Fibroblast of skin of right quadriceps (primary cell): ENCODE data around the gene METAP1.
"Not testable (repeated sequence)": the region's sequence is repeated elsewhere in the genome, so short reads cannot be mapped to it uniquely, and the experiment has no call there.

Experiments
- DNase-seq: peaks from one replicate; pipeline ENCODE4 v3.0.0-alpha.2; 2013

The METAP1 gene

GRCh38 chr4:98995183-98996055 lies at the start of gene METAP1:
METAP1 (plus strand) TSS chr4:98995721; CDS start chr4:98995754, 33 bp downstream.
- DNase-seq: peak; percentile 96

GRCh38 chr4:98946359-98946758 lies 49.2 kb upstream of the METAP1 start:
- no peak for DNase-seq

- DNase-seq: no peak
These were observed 44.6 kb upstream of the METAP1 start for GRCh38 chr4:98950925-98951324.

GRCh38 chr4:98951710-98952109 lies 43.8 kb upstream of the METAP1 start:
- DNase-seq: no peak

- DNase-seq: no peak
These were observed 40.3 kb upstream of the METAP1 start for GRCh38 chr4:98955229-98955628.

GRCh38 chr4:98958065-98958464 lies 37.5 kb upstream of the METAP1 start:
- DNase-seq: no peak

GRCh38 chr4:98959411-98959810 lies 36.1 kb upstream of the METAP1 start:
- DNase-seq: no peak

GRCh38 chr4:98961770-98962169 lies 33.8 kb upstream of the METAP1 start:
- no peak for DNase-seq

GRCh38 chr4:98963538-98964433 lies 31.7 kb upstream of the METAP1 start:
- DNase-seq: no peak

- no peak for DNase-seq
These were observed 28.6 kb upstream of the METAP1 start for GRCh38 chr4:98966926-98967325.

GRCh38 chr4:98967786-98968329 lies 27.7 kb upstream of the METAP1 start:
- no peak for DNase-seq

GRCh38 chr4:98969878-98970785 lies 25.4 kb upstream of the METAP1 start:
- DNase-seq: no peak

- DNase-seq: peak; percentile 64
These were observed 18.8 kb upstream of the METAP1 start for GRCh38 chr4:98976716-98977115.

- no peak for DNase-seq
These were observed 18.0 kb upstream of the METAP1 start for GRCh38 chr4:98977557-98977956.

GRCh38 chr4:98987720-98988119 lies 7.8 kb upstream of the METAP1 start:
- no peak for DNase-seq

- not testable (repeated sequence) for DNase-seq
These were observed 2.7 kb upstream of the METAP1 start for GRCh38 chr4:98992835-98993234.

- DNase-seq: no peak
These were observed 2.0 kb upstream of the METAP1 start for GRCh38 chr4:98993419-98994071.

- no peak for DNase-seq
These were observed 893 bp upstream of the METAP1 start for GRCh38 chr4:98994474-98995182.

GRCh38 chr4:98996056-98996764 lies 689 bp downstream of the METAP1 start:
- peak; percentile 11 for DNase-seq

- DNase-seq: no peak
These were observed 1.2 kb downstream of the METAP1 start for GRCh38 chr4:98996765-98997068.

GRCh38 chr4:98997166-98997565 lies 1.6 kb downstream of the METAP1 start:
- no peak for DNase-seq
